Activated CD4-positive, alpha-beta T cell treated with anti-CD3 and anti-CD28 coated beads, Interleukin-2, Interleukin-4, amounts not matched to agents 100 ng/mL and 50 ng/mL, durations not matched to agents 16 hours and 8 hours (primary cell): Measurements from ENCODE around the gene GCC1.
"Not testable (repeated sequence)": the region's sequence is repeated elsewhere in the genome, so short reads cannot be mapped to it uniquely, and the experiment has no call there.

Experiments
- DNase-seq: peaks from one replicate; pipeline ENCODE4 v3.0.0-alpha.2; 2020; ENCODE audit warnings: low spot score

The GCC1 gene

GRCh38 chr7:127588697-127589482 is 3.5 kb upstream of the GCC1 start:
- DNase-seq, result peak; percentile 20

GRCh38 chr7:127588019-127588696 is 2.8 kb upstream of the GCC1 start, which contains the start of gene ARF5:
Gene ARF5, plus strand, starts transcription at chr7:127588411. Its CDS starts 88 bp downstream, at chr7:127588499.
- DNase-seq, result peak; percentile 82

GRCh38 chr7:127587663-127588018 is 2.2 kb upstream of the GCC1 start:
- no peak for DNase-seq

- no peak for DNase-seq
These were observed 950 bp upstream of the GCC1 start for GRCh38 chr7:127586346-127586745.

- DNase-seq, result no peak
These were observed 750 bp downstream of the GCC1 start for GRCh38 chr7:127584648-127585043.

- no peak for DNase-seq
These were observed 3.0 kb downstream of the GCC1 start for GRCh38 chr7:127582361-127582760.

- DNase-seq, result no peak
These were observed 3.7 kb downstream of the GCC1 start for GRCh38 chr7:127581716-127582115.

GRCh38 chr7:127580612-127581011 is 4.8 kb downstream of the GCC1 start:
- no peak for DNase-seq

GRCh38 chr7:127578711-127579275 is 6.6 kb downstream of the GCC1 start:
- DNase-seq, result no peak

GRCh38 chr7:127578036-127578684 is 7.2 kb downstream of the GCC1 start:
- DNase-seq, result no peak

GRCh38 chr7:127571741-127572505 is 13.5 kb downstream of the GCC1 start:
- no peak for DNase-seq

- DNase-seq, result not testable (repeated sequence)
These were observed 17.4 kb downstream of the GCC1 start for GRCh38 chr7:127568034-127568433.

- no peak for DNase-seq
These were observed 19.2 kb downstream of the GCC1 start for GRCh38 chr7:127566242-127566641.

- no peak for DNase-seq
These were observed 27.6 kb downstream of the GCC1 start for GRCh38 chr7:127557803-127558202.

- no peak for DNase-seq
These were observed 29.0 kb downstream of the GCC1 start for GRCh38 chr7:127556404-127556803.

- DNase-seq, result no peak
These were observed 33.5 kb downstream of the GCC1 start for GRCh38 chr7:127551941-127552340.

- DNase-seq, result no peak
These were observed 35.1 kb downstream of the GCC1 start for GRCh38 chr7:127550247-127550646.

GRCh38 chr7:127546313-127546712 is 39.1 kb downstream of the GCC1 start:
- DNase-seq, result no peak

- DNase-seq, result no peak
These were observed 43.8 kb downstream of the GCC1 start for GRCh38 chr7:127541548-127541947.

- DNase-seq, result not testable (repeated sequence)
These were observed 44.9 kb downstream of the GCC1 start for GRCh38 chr7:127540461-127540860.

- DNase-seq, result no peak
These were observed 46.3 kb downstream of the GCC1 start for GRCh38 chr7:127539116-127539515.

GRCh38 chr7:127536741-127537140 is 48.7 kb downstream of the GCC1 start:
- DNase-seq, result no peak
